Fibroblast of mammary gland (primary cell): ENCODE data around the gene NOL9.
A peak's percentile ranks its signal among the peaks of the same experiment; 100 is the strongest.
"Not testable (repeated sequence)": the region's sequence is repeated elsewhere in the genome, so short reads cannot be mapped to it uniquely, and the experiment has no call there.

ENCODE experiments used
- DNase-seq: peaks from one replicate; pipeline ENCODE4 v3.0.0-alpha.2; 2010; ENCODE audit warnings: low read depth
- H3K4me3 ChIP-seq: 2 replicates; pipeline ENCODE4 v1.5.1; 2011; ENCODE audit warnings: low read depth, mild to moderate bottlenecking, low read length, moderate library complexity; ENCODE audit not compliant: control insufficient read depth
- TF ChIP-seq, protein P1 (sequence below): conservative IDR thresholded peaks from 2 replicates; pipeline ENCODE4 v1.5.1; 2011; ENCODE audit warnings: low read depth, low read length, inconsistent platforms; ENCODE audit not compliant: control insufficient read depth, insufficient read depth

The NOL9 gene

DNA sequence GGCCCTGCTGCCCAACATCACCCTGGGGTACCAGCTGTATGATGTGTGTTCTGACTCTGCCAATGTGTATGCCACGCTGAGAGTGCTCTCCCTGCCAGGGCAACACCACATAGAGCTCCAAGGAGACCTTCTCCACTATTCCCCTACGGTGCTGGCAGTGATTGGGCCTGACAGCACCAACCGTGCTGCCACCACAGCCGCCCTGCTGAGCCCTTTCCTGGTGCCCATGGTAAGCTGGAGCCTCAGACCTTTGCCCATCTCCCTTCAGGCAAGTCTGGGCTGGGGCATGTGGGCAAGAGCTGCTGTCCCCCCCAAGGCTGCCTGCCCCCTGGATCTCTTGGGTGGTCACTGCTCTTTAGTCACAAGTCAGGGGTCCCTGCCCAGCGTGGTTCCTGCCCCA is 16.7 kb upstream of the NOL9 start:
- H3K4me3 ChIP-seq: no peak overlapping the region
- TF ChIP-seq, protein P1, sequence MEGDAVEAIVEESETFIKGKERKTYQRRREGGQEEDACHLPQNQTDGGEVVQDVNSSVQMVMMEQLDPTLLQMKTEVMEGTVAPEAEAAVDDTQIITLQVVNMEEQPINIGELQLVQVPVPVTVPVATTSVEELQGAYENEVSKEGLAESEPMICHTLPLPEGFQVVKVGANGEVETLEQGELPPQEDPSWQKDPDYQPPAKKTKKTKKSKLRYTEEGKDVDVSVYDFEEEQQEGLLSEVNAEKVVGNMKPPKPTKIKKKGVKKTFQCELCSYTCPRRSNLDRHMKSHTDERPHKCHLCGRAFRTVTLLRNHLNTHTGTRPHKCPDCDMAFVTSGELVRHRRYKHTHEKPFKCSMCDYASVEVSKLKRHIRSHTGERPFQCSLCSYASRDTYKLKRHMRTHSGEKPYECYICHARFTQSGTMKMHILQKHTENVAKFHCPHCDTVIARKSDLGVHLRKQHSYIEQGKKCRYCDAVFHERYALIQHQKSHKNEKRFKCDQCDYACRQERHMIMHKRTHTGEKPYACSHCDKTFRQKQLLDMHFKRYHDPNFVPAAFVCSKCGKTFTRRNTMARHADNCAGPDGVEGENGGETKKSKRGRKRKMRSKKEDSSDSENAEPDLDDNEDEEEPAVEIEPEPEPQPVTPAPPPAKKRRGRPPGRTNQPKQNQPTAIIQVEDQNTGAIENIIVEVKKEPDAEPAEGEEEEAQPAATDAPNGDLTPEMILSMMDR: no peak
- no peak for DNase-seq

DNA sequence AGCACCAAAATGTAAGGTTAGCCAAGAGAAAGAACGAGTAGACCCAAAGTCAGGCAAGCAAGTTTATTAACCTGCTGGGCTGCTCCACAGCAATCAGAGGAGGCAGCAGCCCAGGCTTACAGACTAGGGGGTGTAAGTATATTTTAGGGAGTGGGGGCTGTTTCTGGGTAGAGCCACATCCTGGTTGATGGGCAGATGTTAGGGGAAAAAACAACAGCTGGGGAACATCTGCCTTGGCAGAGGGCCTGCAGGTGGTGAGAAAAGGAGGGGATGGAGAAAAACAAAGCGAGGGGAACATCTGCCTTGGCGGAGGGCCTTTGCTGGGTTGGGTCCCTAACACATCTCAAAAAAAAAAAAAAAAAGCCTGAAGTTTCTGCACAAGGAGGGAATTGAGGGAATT is 15.8 kb upstream of the NOL9 start:
- TF ChIP-seq, protein P1: no peak
- H3K4me3 ChIP-seq: no peak overlapping the region
- no peak for DNase-seq

- DNase-seq: no peak
- no peak overlapping the region for H3K4me3 ChIP-seq
- TF ChIP-seq, protein P1: no peak
These were observed 14.7 kb upstream of the NOL9 start for GRCh38 chr1:6569033-6569432.

GRCh38 chr1:6560267-6560666 is 6.0 kb upstream of the NOL9 start:
- TF ChIP-seq, protein P1: no peak
- H3K4me3 ChIP-seq: no peak overlapping the region
- DNase-seq: no peak

DNA sequence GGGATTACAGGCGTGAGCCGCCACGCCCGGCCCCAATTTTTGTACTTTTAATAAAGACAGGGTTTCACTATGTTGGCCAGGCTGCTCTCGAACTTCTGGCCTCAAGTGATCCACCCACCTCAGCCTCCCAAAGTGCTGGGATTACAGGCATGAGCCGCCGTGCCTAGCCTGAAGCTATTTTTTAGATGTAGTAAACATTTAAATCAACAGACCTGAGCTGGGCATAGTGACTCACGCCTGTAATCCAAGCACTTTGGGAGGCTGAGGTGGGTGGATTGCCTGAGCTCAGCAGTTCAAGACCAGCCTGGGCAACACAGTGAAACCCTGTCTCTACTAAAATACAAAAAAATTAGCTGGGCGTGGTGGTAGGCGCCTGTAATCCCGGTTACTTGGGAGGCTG is 4.8 kb upstream of the NOL9 start:
- not testable (repeated sequence) for H3K4me3 ChIP-seq, DNase-seq

GRCh38 chr1:6557597-6557996 is 3.3 kb upstream of the NOL9 start:
- TF ChIP-seq, protein P1: no peak
- H3K4me3 ChIP-seq: no peak overlapping the region
- no peak for DNase-seq

GRCh38 chr1:6554907-6555778 is 830 bp upstream of the NOL9 start, which contains the start of gene TAS1R1:
Gene TAS1R1 (plus strand): TSS chr1:6555307. CDS start chr1:6555374, 67 bp downstream.
- TF ChIP-seq, protein P1: no peak
- DNase-seq: no peak
- peak within 1 kb of the TSS; percentile 92 for H3K4me3 ChIP-seq
